HepG2 (cell line): ENCODE measurements around the gene KLF3. TPM values are rescaled to one million over a fixed set of nuclear protein-coding genes. Genes with fewer than 3 reads are reported as not detected.

Experiments
- GABPB1 ChIP-seq: IDR thresholded peaks from 2 replicates; pipeline ENCODE4 v1.6.1; 2016; ENCODE audit warnings: mild to moderate bottlenecking, missing genetic modification reagents, moderate library complexity, missing compliant biosample characterization
- HOXD1 ChIP-seq: sonication (generic); formaldehyde crosslinking; IDR thresholded peaks from 2 replicates; pipeline ENCODE4 v1.5.0; 2020; ENCODE audit warnings: missing genetic modification reagents
- MAZ ChIP-seq, 2 experiments: sonication (generic) in 1 of 2; formaldehyde crosslinking in 1 of 2; IDR thresholded peaks; 2 replicates each; pipeline versions ENCODE4 v1.5.0 to v1.6.1; 2012 to 2020; ENCODE audit warnings: low read depth in 2 of 2, mild to moderate bottlenecking in 2 of 2, borderline replicate concordance in 1 of 2, improper control_type of control experiment in 1 of 2, low read length in 1 of 2, missing genetic modification reagents in 1 of 2, moderate library complexity in 1 of 2
- MIER2 ChIP-seq: IDR thresholded peaks from 2 replicates; pipeline ENCODE4 v1.6.1; 2016; ENCODE audit warnings: missing biosample characterization, missing genetic modification reagents
- MXI1 ChIP-seq: IDR thresholded peaks from 3 replicates; pipeline ENCODE4 v1.6.1; 2012; ENCODE audit warnings: low read depth, low read length, inconsistent platforms, borderline replicate concordance
- POLR2G ChIP-seq: fragments of 200-400 bp; formaldehyde crosslinking; IDR thresholded peaks from 2 replicates; pipeline ENCODE4 v1.6.1; 2018; ENCODE audit warnings: mild to moderate bottlenecking, low read depth, low read length, moderate library complexity
- ZEB1 ChIP-seq: IDR thresholded peaks from 2 replicates; pipeline ENCODE4 v1.6.1; 2012; ENCODE audit warnings: mild to moderate bottlenecking, low read depth, inconsistent platforms; ENCODE audit not compliant: insufficient replicate concordance
- ZNF136 ChIP-seq: sonication (generic); formaldehyde crosslinking; IDR thresholded peaks from 2 replicates; pipeline ENCODE4 v1.8.1; 2022; ENCODE audit warnings: low read depth, mild to moderate bottlenecking, moderate library complexity, missing genetic modification reagents
- ZNF331 ChIP-seq: sonication (generic); formaldehyde crosslinking; IDR thresholded peaks from 2 replicates; pipeline ENCODE4 v1.4.0; 2020; ENCODE audit warnings: missing genetic modification reagents
- ZNF407 ChIP-seq: sonication (generic); formaldehyde crosslinking; IDR thresholded peaks from one replicate; pipeline ENCODE4 v1.5.1; 2020; ENCODE audit warnings: mild to moderate bottlenecking, missing genetic modification reagents; ENCODE audit errors: not compliant biosample characterization
- ZNF761 ChIP-seq: sonication (generic); formaldehyde crosslinking; conservative IDR thresholded peaks from 2 replicates; pipeline ENCODE4 v1.4.0; 2020; ENCODE audit warnings: mild to moderate bottlenecking, missing genetic modification reagents
- polyA plus RNA-seq, 8 experiments: library from polyadenylated mRNA; depleted of rRNA in 3 of 8; stranded (reverse) in 7 of 8; unstranded in 1 of 8; fragments of >200 nt; fragmentation: Illumina TruSeq in 4 of 8; extraction: Trizol in 4 of 8; gene quantifications; 2 replicates each; pipeline versions ENCODE4 v1.2.1 to v1.2.3, GENCODE V29; 2011 to 2016; ENCODE audit warnings: low read depth in 4 of 8, missing spikeins in 1 of 8, mixed read lengths in 1 of 8; ENCODE audit not compliant: insufficient read depth in 1 of 8
- total RNA-seq, 5 experiments: library from RNA; depleted of rRNA; stranded (reverse); fragments of >200 nt; fragmentation: Illumina TruSeq; extraction: Trizol; gene quantifications; 2 replicates each; pipeline ENCODE4 v1.2.3, GENCODE V29; 2016; ENCODE audit warnings: low read depth in 1 of 5
- TF ChIP-seq, protein P1 (sequence below): sonication (generic); formaldehyde crosslinking; IDR thresholded peaks from 2 replicates; pipeline ENCODE4 v1.4.0; 2020; ENCODE audit warnings: mild to moderate bottlenecking, missing genetic modification reagents, borderline replicate concordance
- TF ChIP-seq, protein P2 (sequence below): sonication (generic); formaldehyde crosslinking; IDR thresholded peaks from 2 replicates; pipeline ENCODE4 v1.4.0; 2020; ENCODE audit warnings: missing genetic modification reagents

Gene KLF3
- total and polyA plus RNA-seq, 2 of the 13 experiments (the other 11 are each of a cell fraction or from before 2014, with no cell fraction given) = 29.1 to 37.8 TPM

GRCh38 chr4:38663090-38663800 lies 754 bp upstream of the KLF3 start (continued):
- TF ChIP-seq MXI1 (0 out of 3 replicates have a peak, but pooled peaks have one; percentile 35), ZNF407 (no peak), MAZ (IDR thresholded peaks at IDR 0.05; ENCODE audit: borderline replicate concordance, low read depth, low read length) (no peak), MAZ (CRISPR knock-in tag; IDR thresholded peaks at IDR 0.05; ENCODE audit: low read depth) (peak; percentile 59), ZEB1 (peak; percentile 42), ZNF761 (CRISPR knock-in tag) (no peak), ZNF331 (CRISPR knock-in tag) (0 out of 2 replicates have a peak, but pooled peaks have one; percentile 1), HOXD1 (CRISPR knock-in tag) (0 out of 2 replicates have a peak, but pooled peaks have one; percentile 7), ZNF136 (CRISPR knock-in tag) (no peak; the same call in 1 of the 2 replicates), GABPB1 (CRISPR knock-in tag) (peak; percentile 27; the same call in 1 of the 2 replicates), POLR2G (peak; percentile 51; the same call in 1 of the 2 replicates), MIER2 (no peak)
- TF ChIP-seq, protein P1, sequence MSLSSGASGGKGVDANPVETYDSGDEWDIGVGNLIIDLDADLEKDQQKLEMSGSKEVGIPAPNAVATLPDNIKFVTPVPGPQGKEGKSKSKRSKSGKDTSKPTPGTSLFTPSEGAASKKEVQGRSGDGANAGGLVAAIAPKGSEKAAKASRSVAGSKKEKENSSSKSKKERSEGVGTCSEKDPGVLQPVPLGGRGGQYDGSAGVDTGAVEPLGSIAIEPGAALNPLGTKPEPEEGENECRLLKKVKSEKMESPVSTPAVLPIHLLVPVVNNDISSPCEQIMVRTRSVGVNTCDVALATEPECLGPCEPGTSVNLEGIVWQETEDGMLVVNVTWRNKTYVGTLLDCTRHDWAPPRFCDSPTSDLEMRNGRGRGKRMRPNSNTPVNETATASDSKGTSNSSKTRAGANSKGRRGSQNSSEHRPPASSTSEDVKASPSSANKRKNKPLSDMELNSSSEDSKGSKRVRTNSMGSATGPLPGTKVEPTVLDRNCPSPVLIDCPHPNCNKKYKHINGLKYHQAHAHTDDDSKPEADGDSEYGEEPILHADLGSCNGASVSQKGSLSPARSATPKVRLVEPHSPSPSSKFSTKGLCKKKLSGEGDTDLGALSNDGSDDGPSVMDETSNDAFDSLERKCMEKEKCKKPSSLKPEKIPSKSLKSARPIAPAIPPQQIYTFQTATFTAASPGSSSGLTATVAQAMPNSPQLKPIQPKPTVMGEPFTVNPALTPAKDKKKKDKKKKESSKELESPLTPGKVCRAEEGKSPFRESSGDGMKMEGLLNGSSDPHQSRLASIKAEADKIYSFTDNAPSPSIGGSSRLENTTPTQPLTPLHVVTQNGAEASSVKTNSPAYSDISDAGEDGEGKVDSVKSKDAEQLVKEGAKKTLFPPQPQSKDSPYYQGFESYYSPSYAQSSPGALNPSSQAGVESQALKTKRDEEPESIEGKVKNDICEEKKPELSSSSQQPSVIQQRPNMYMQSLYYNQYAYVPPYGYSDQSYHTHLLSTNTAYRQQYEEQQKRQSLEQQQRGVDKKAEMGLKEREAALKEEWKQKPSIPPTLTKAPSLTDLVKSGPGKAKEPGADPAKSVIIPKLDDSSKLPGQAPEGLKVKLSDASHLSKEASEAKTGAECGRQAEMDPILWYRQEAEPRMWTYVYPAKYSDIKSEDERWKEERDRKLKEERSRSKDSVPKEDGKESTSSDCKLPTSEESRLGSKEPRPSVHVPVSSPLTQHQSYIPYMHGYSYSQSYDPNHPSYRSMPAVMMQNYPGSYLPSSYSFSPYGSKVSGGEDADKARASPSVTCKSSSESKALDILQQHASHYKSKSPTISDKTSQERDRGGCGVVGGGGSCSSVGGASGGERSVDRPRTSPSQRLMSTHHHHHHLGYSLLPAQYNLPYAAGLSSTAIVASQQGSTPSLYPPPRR (CRISPR knock-in tag) = no peak
- TF ChIP-seq, protein P2, sequence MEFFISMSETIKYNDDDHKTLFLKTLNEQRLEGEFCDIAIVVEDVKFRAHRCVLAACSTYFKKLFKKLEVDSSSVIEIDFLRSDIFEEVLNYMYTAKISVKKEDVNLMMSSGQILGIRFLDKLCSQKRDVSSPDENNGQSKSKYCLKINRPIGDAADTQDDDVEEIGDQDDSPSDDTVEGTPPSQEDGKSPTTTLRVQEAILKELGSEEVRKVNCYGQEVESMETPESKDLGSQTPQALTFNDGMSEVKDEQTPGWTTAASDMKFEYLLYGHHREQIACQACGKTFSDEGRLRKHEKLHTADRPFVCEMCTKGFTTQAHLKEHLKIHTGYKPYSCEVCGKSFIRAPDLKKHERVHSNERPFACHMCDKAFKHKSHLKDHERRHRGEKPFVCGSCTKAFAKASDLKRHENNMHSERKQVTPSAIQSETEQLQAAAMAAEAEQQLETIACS (CRISPR knock-in tag) = no peak; the same call in 1 of the 2 replicates
